H9 (cell line): Measurements from ENCODE around the gene GMPPB. TPM values are rescaled to one million over a fixed set of nuclear protein-coding genes. Genes with fewer than 3 reads are reported as not detected.
A peak's percentile ranks its signal among the peaks of the same experiment; 100 is the strongest.

Experiments used
- DNase-seq: peaks from one replicate; pipeline ENCODE4 v3.0.0-alpha.2; 2017
- H2AFZ ChIP-seq: one replicate; pipeline ENCODE4 v1.6.1; 2013; ENCODE audit warnings: mild to moderate bottlenecking, low read length, control low read depth, moderate library complexity
- H2AK5ac ChIP-seq: 2 replicates; pipeline ENCODE4 v1.6.1; 2013; ENCODE audit warnings: low read length, control low read depth, mixed read lengths; ENCODE audit not compliant: insufficient read length
- H2BK120ac ChIP-seq: one replicate; pipeline ENCODE4 v1.6.1; 2013; ENCODE audit warnings: low read depth, mild to moderate bottlenecking, low read length, control low read depth, inconsistent platforms; ENCODE audit not compliant: poor library complexity, severe bottlenecking
- H2BK12ac ChIP-seq: 2 replicates; pipeline ENCODE4 v1.6.1; 2013; ENCODE audit warnings: low read length, control low read depth, mixed read lengths, low read depth; ENCODE audit not compliant: insufficient read length
- H2BK15ac ChIP-seq: 2 replicates; pipeline ENCODE4 v1.6.1; 2013; ENCODE audit warnings: low read depth, low read length, control low read depth
- H2BK20ac ChIP-seq: one replicate; pipeline ENCODE4 v1.6.1; 2013; ENCODE audit warnings: low read depth, mild to moderate bottlenecking, low read length, control low read depth, inconsistent platforms; ENCODE audit not compliant: poor library complexity, severe bottlenecking
- H2BK5ac ChIP-seq: 2 replicates; pipeline ENCODE4 v1.6.1; 2013; ENCODE audit warnings: low read length, control low read depth, mixed read lengths; ENCODE audit not compliant: insufficient read length
- H3K14ac ChIP-seq: 2 replicates; pipeline ENCODE4 v1.6.1; 2013; ENCODE audit warnings: low read length, control low read depth; ENCODE audit not compliant: insufficient read depth
- H3K18ac ChIP-seq: 2 replicates; pipeline ENCODE4 v1.6.1; 2013; ENCODE audit warnings: low read depth, mild to moderate bottlenecking, mixed read lengths, low read length, control low read depth; ENCODE audit not compliant: insufficient read length
- H3K23ac ChIP-seq: 2 replicates; pipeline ENCODE4 v1.6.1; 2013; ENCODE audit warnings: low read length, control low read depth, mixed read lengths, low read depth; ENCODE audit not compliant: insufficient read length
- H3K23me2 ChIP-seq: 2 replicates; pipeline ENCODE4 v1.6.1; 2013; ENCODE audit warnings: low read depth, mild to moderate bottlenecking, mixed read lengths, low read length, control low read depth; ENCODE audit not compliant: insufficient read length, poor library complexity, severe bottlenecking
- H3K27ac ChIP-seq: 2 replicates; pipeline ENCODE4 v1.5.1; 2013; ENCODE audit warnings: low read length, control low read depth, mixed read lengths, low read depth; ENCODE audit not compliant: insufficient read length
- H3K27me3 ChIP-seq: 2 replicates; pipeline ENCODE4 v1.6.1; 2013; ENCODE audit warnings: low read length, control low read depth, inconsistent platforms; ENCODE audit not compliant: insufficient read depth
- H3K4ac ChIP-seq: 2 replicates; pipeline ENCODE4 v1.6.1; 2013; ENCODE audit warnings: low read depth, mild to moderate bottlenecking, control low read depth, inconsistent platforms, low read length, moderate library complexity
- H3K4me1 ChIP-seq: 2 replicates; pipeline ENCODE4 v1.6.1; 2013; ENCODE audit warnings: low read length, control low read depth, inconsistent platforms; ENCODE audit not compliant: insufficient read depth
- H3K4me2 ChIP-seq: 2 replicates; pipeline ENCODE4 v1.6.1; 2013; ENCODE audit warnings: low read length, control low read depth, mixed read lengths; ENCODE audit not compliant: insufficient read length, insufficient read depth
- H3K56ac ChIP-seq: 2 replicates; pipeline ENCODE4 v1.6.1; 2013; ENCODE audit warnings: low read depth, mild to moderate bottlenecking, mixed read lengths, low read length, control low read depth; ENCODE audit not compliant: insufficient read length
- H3K79me1 ChIP-seq: 2 replicates; pipeline ENCODE4 v1.6.1; 2013; ENCODE audit warnings: low read depth, mild to moderate bottlenecking, moderate library complexity, low read length, control low read depth, inconsistent platforms; ENCODE audit not compliant: insufficient read depth, poor library complexity, severe bottlenecking
- H3K79me2 ChIP-seq: 2 replicates; pipeline ENCODE4 v1.6.1; 2013; ENCODE audit warnings: low read length, control low read depth, inconsistent platforms; ENCODE audit not compliant: insufficient read depth
- H3K9ac ChIP-seq: 2 replicates; pipeline ENCODE4 v1.6.1; 2013; ENCODE audit warnings: low read length, control low read depth, mixed read lengths; ENCODE audit not compliant: insufficient read length; ENCODE audit errors: extremely low read depth
- H3K9me3 ChIP-seq: one replicate; pipeline ENCODE4 v1.6.1; 2013; ENCODE audit warnings: low read depth, low read length, inconsistent platforms; ENCODE audit not compliant: control insufficient read depth
- H3T11ph ChIP-seq: one replicate; pipeline ENCODE4 v1.6.1; 2013; ENCODE audit warnings: mild to moderate bottlenecking, low read length, control low read depth, inconsistent platforms
- H4K20me1 ChIP-seq: one replicate; pipeline ENCODE4 v1.6.1; 2013; ENCODE audit not compliant: control insufficient read depth, insufficient read length, insufficient read depth
- H4K5ac ChIP-seq: 2 replicates; pipeline ENCODE4 v1.6.1; 2013; ENCODE audit warnings: low read depth, mild to moderate bottlenecking, mixed read lengths, low read length, control low read depth; ENCODE audit not compliant: insufficient read length
- H4K8ac ChIP-seq: replicated peaks from 2 replicates; pipeline ENCODE4 v1.6.1; 2013; ENCODE audit warnings: low read length, control low read depth, mixed read lengths, low read depth; ENCODE audit not compliant: insufficient read length
- H4K91ac ChIP-seq: 2 replicates; pipeline ENCODE4 v1.6.1; 2013; ENCODE audit warnings: low read depth, mild to moderate bottlenecking, moderate library complexity, mixed read lengths, low read length, control low read depth; ENCODE audit not compliant: insufficient read length
- H3K27ac Mint-ChIP-seq, 3 experiments: 2 replicates in 2 of 3; 3 replicates in 1 of 3; pipeline ENCODE4 v1.8.0; 2020 to 2021; ENCODE audit warnings: mixed read lengths in 3 of 3, mild to moderate bottlenecking in 1 of 3, moderate library complexity in 1 of 3
- H3K27me3 Mint-ChIP-seq: 2 replicates; pipeline ENCODE4 v1.8.0; 2021; ENCODE audit warnings: low read depth, mild to moderate bottlenecking, moderate library complexity, mixed read lengths
- H3K36me3 Mint-ChIP-seq, 3 experiments: 2 replicates in 2 of 3; 3 replicates in 1 of 3; pipeline ENCODE4 v1.8.0; 2020 to 2021; ENCODE audit warnings: low read depth in 3 of 3, mixed read lengths in 3 of 3; ENCODE audit not compliant: insufficient read depth in 1 of 3
- H3K4me1 Mint-ChIP-seq, 2 experiments: 2 replicates each; pipeline ENCODE4 v1.8.0; 2020; ENCODE audit warnings: mixed read lengths in 2 of 2
- H3K4me3 Mint-ChIP-seq, 2 experiments: 2 replicates in 1 of 2; 3 replicates in 1 of 2; pipeline ENCODE4 v1.8.0; 2020 to 2021; ENCODE audit warnings: mild to moderate bottlenecking in 2 of 2, mixed read lengths in 2 of 2, moderate library complexity in 1 of 2
- H3K9me3 Mint-ChIP-seq, 2 experiments: 2 replicates in 1 of 2; 3 replicates in 1 of 2; pipeline ENCODE4 v1.8.0; 2020; ENCODE audit warnings: mild to moderate bottlenecking in 2 of 2, mixed read lengths in 2 of 2, moderate library complexity in 1 of 2
- CTCF ChIP-seq: fragments of 200-600 bp; sonication (generic); conservative IDR thresholded peaks from 3 replicates; pipeline ENCODE4 v1.8.0; 2021; ENCODE audit warnings: antibody characterized with exemption, mild to moderate bottlenecking
- WGBS: extraction: QIAGEN DNeasy Blood & Tissue Kit; methylation state at CpG from one replicate; pipeline ENCODE4 v1.1.7; 2013; ENCODE audit warnings: missing lambda C conversion rate, low lambda C conversion rate, mixed read lengths; ENCODE audit not compliant: insufficient read length; ENCODE audit errors: extremely low coverage; 5-methylcytosine and 5-hydroxymethylcytosine counted together
- total RNA-seq: library from RNA; stranded (reverse); gene quantifications from 2 replicates; pipeline ENCODE4 v1.2.1, GENCODE V29; 2021

The GMPPB gene
- total RNA-seq, 1 experiment from 2014 or later: 31.1 TPM

GRCh38 chr3:49700014-49700413 lies 23.7 kb downstream of the GMPPB start:
- no peak for TF ChIP-seq CTCF
- H2BK12ac ChIP-seq: no peak overlapping the region
- H3K4ac ChIP-seq: no peak overlapping the region
- H2BK120ac ChIP-seq: no peak overlapping the region
- Mint-ChIP-seq H3K9me3 (no peaks in the 10 kb centered on the region), H3K4me1 (peaks cover 11 to 21% of the 10 kb centered on the region in 2 experiments), H3K36me3 (peaks cover 6 to 13% (median 9%) of the 10 kb centered on the region in 3 experiments; a peak in 6 of 7 replicates), H3K4me3 (no peak overlapping the region), H3K27ac (peak overlapping the region in 1 of 3 experiments; percentile 44; a peak in 2 of 7 replicates), H3K27me3 (no peaks in the 10 kb centered on the region)
- H3K23me2 ChIP-seq: no peaks in the 10 kb centered on the region
- H2AK5ac ChIP-seq: no peak overlapping the region
- H3K56ac ChIP-seq: no peak overlapping the region
- H3K4me1 ChIP-seq: no peaks in the 10 kb centered on the region
- DNase-seq: no peak
- H2AFZ ChIP-seq: no peak overlapping the region
- H3K4me2 ChIP-seq: no peak overlapping the region
- H3K9me3 ChIP-seq: no peaks in the 10 kb centered on the region
- no peak overlapping the region for H3K27ac ChIP-seq
- H3K9ac ChIP-seq: no peak overlapping the region
- no peaks in the 10 kb centered on the region for H3K27me3 ChIP-seq
- H3K18ac ChIP-seq: no peak overlapping the region
- H4K8ac ChIP-seq: no peak overlapping the region
- H4K91ac ChIP-seq: no peak overlapping the region
- H3K14ac ChIP-seq: no peak overlapping the region
- no CpG with 5 or more reads among the region's 8 CpGs for WGBS
- no peaks in the 10 kb centered on the region for H3K79me1 ChIP-seq
- no peak overlapping the region for H3K23ac ChIP-seq
- no peak overlapping the region for H3T11ph ChIP-seq
- H4K5ac ChIP-seq: no peak overlapping the region
- H4K20me1 ChIP-seq: no peaks in the 10 kb centered on the region
- H2BK5ac ChIP-seq: no peak overlapping the region
- no peak overlapping the region for H2BK15ac ChIP-seq
- no peaks in the 10 kb centered on the region for H3K79me2 ChIP-seq
- H2BK20ac ChIP-seq: no peak overlapping the region
